Thymus (tissue), 11 donors: ENCODE data around the gene TSPAN6. TPM values are rescaled to one million over a fixed set of nuclear protein-coding genes. Genes with fewer than 3 reads are reported as not detected.

Source experiments
- DNase-seq, 9 donors: peaks; one replicate each; pipeline ENCODE4 v3.0.0-alpha.2; 2013; ENCODE audit warnings: low spot score in 9 of 9, low read depth in 6 of 9, missing footprints in 1 of 9
- H3K27ac ChIP-seq, 2 donors: one replicate each; pipeline ENCODE4 v1.5.1; 2013; ENCODE audit warnings: control low read depth in 1 of 2, low read depth in 1 of 2, low read length in 1 of 2, mild to moderate bottlenecking in 1 of 2, moderate library complexity in 1 of 2
- H3K27me3 ChIP-seq, 2 donors: one replicate each; pipeline ENCODE4 v1.5.1; 2013; ENCODE audit warnings: low read length in 1 of 2; ENCODE audit not compliant: control insufficient read depth in 2 of 2, insufficient read depth in 1 of 2
- H3K36me3 ChIP-seq, 2 donors: one replicate each; pipeline ENCODE4 v1.5.1; 2013; ENCODE audit warnings: low read length in 1 of 2, mild to moderate bottlenecking in 1 of 2, moderate library complexity in 1 of 2; ENCODE audit not compliant: control insufficient read depth in 2 of 2, insufficient read depth in 2 of 2
- H3K4me1 ChIP-seq, 2 donors: one replicate each; pipeline ENCODE4 v1.5.1; 2013; ENCODE audit warnings: low read length in 2 of 2; ENCODE audit not compliant: control insufficient read depth in 2 of 2, insufficient read depth in 2 of 2
- H3K4me3 ChIP-seq, 2 donors: one replicate each; pipeline ENCODE4 v1.5.1; 2013; ENCODE audit warnings: low read length in 2 of 2, control low read depth in 1 of 2, mild to moderate bottlenecking in 1 of 2
- H3K9me3 ChIP-seq, 2 donors: one replicate each; pipeline ENCODE4 v1.5.1; 2013; ENCODE audit warnings: low read length in 1 of 2, mild to moderate bottlenecking in 1 of 2; ENCODE audit not compliant: control insufficient read depth in 2 of 2, insufficient read depth in 1 of 2
- WGBS: extraction: QIAGEN DNeasy Blood & Tissue Kit; methylation state at CpG from one replicate; pipeline ENCODE4 v1.1.7; 2013; 5-methylcytosine and 5-hydroxymethylcytosine counted together
- polyA plus RNA-seq: library from polyadenylated mRNA; stranded (reverse); fragments of 200-250 nt; gene quantifications from one replicate; pipeline ENCODE4 v1.2.3, GENCODE V29; 2013
- total RNA-seq: library from RNA; stranded (reverse); fragments of 120-200 nt; gene quantifications from one replicate; pipeline ENCODE4 v1.2.4, GENCODE V29; 2013
- donor health status: healthy.

TSPAN6 gene
- total and polyA plus RNA-seq, 2 donors, result 14.0 to 15.6 TPM

- WGBS, result 7% methylated on average over 1 of the region's 1 CpG
- no peaks in the 10 kb centered on the region for H3K4me1 ChIP-seq
- H3K4me3 ChIP-seq, result no peak overlapping the region
- H3K36me3 ChIP-seq, result no peaks in the 10 kb centered on the region
- H3K27ac ChIP-seq, result no peak overlapping the region
- DNase-seq, result no peak
- H3K27me3 ChIP-seq, result no peaks in the 10 kb centered on the region
- no peaks in the 10 kb centered on the region for H3K9me3 ChIP-seq
Measured at GRCh38 chrX:100600758-100601157, 35.8 kb downstream of the TSPAN6 start.

DNA sequence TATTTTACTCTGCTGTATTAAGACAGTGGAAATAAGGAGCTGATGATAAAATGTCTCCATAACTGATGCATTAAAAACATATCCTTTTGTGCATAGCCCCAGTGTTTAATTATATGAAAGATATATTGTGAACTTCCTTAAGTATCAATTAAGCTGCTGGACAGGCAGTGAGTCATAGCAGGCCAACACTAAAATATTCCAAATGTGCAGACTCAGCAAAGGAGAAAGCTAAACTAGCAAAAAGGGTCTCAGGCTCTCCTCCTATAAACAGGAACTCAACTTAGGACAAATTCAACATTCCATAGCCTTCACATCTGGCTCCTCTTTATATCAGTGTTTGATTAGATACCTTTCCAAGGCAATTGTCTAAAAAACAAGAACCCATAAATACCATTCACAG, 36.3 kb downstream of the TSPAN6 start:
- no peaks in the 10 kb centered on the region for H3K36me3 ChIP-seq
- H3K4me3 ChIP-seq, result no peak overlapping the region
- no peaks in the 10 kb centered on the region for H3K9me3 ChIP-seq
- no peaks in the 10 kb centered on the region for H3K27me3 ChIP-seq
- no peak overlapping the region for H3K27ac ChIP-seq
- no peaks in the 10 kb centered on the region for H3K4me1 ChIP-seq
- no peak for DNase-seq

DNA sequence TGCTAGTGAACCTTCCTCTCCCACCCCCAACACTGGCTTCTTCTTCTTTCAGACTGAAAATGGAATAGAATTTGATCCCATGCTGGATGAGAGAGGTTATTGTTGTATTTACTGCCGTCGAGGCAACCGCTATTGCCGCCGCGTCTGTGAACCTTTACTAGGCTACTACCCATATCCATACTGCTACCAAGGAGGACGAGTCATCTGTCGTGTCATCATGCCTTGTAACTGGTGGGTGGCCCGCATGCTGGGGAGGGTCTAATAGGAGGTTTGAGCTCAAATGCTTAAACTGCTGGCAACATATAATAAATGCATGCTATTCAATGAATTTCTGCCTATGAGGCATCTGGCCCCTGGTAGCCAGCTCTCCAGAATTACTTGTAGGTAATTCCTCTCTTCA, 37.1 kb downstream of the TSPAN6 start:
- no peaks in the 10 kb centered on the region for H3K27me3 ChIP-seq
- H3K27ac ChIP-seq, result no peak overlapping the region
- DNase-seq, result no peak
- 96% methylated on average over 9 of the region's 9 CpGs for WGBS
- no peaks in the 10 kb centered on the region for H3K4me1 ChIP-seq
- no peaks in the 10 kb centered on the region for H3K36me3 ChIP-seq
- H3K4me3 ChIP-seq, result no peak overlapping the region
- H3K9me3 ChIP-seq, result no peaks in the 10 kb centered on the region

GRCh38 chrX:100596601-100597000, 40.0 kb downstream of the TSPAN6 start:
- Histone ChIP-seq H3K36me3 (no peaks in the 10 kb centered on the region), H3K27ac (no peak overlapping the region), H3K4me1 (no peaks in the 10 kb centered on the region), H3K9me3 (no peaks in the 10 kb centered on the region), H3K27me3 (no peaks in the 10 kb centered on the region), H3K4me3 (no peak overlapping the region)
- no peak for DNase-seq
- WGBS, result 82% methylated on average over 2 of the region's 2 CpGs

GRCh38 chrX:100593581-100593980, 43.0 kb downstream of the TSPAN6 start:
- DNase-seq, result no peak
- H3K4me3 ChIP-seq, result no peak overlapping the region
- H3K9me3 ChIP-seq, result no peaks in the 10 kb centered on the region
- 39% methylated on average over 2 of the region's 2 CpGs for WGBS
- H3K27me3 ChIP-seq, result no peaks in the 10 kb centered on the region
- H3K27ac ChIP-seq, result no peak overlapping the region
- H3K4me1 ChIP-seq, result no peaks in the 10 kb centered on the region
- H3K36me3 ChIP-seq, result no peaks in the 10 kb centered on the region

DNA sequence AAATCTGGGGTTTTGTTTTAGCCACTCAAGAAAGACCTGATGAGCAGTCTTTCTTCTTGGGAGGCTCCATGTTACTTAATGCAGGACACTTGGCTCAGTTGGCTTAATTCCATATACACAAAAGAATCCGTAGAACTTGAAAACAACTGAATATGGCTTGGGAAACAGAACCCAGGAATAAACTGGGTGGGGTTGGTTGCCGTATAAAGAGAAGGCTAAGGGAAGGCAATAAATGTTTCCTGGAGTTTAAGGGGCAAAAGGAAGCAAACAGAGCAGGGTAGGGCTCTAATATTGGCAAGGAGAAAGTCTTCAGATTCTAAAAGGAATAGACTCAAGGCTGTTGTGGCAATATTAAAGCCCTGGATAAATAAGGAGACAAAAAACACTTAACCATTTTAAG, 43.5 kb downstream of the TSPAN6 start:
- Histone ChIP-seq H3K36me3 (no peaks in the 10 kb centered on the region), H3K9me3 (no peaks in the 10 kb centered on the region), H3K4me3 (no peak overlapping the region), H3K4me1 (no peaks in the 10 kb centered on the region), H3K27ac (no peak overlapping the region), H3K27me3 (no peaks in the 10 kb centered on the region)
- no peak for DNase-seq
- 71% methylated on average over 2 of the region's 2 CpGs for WGBS

DNA sequence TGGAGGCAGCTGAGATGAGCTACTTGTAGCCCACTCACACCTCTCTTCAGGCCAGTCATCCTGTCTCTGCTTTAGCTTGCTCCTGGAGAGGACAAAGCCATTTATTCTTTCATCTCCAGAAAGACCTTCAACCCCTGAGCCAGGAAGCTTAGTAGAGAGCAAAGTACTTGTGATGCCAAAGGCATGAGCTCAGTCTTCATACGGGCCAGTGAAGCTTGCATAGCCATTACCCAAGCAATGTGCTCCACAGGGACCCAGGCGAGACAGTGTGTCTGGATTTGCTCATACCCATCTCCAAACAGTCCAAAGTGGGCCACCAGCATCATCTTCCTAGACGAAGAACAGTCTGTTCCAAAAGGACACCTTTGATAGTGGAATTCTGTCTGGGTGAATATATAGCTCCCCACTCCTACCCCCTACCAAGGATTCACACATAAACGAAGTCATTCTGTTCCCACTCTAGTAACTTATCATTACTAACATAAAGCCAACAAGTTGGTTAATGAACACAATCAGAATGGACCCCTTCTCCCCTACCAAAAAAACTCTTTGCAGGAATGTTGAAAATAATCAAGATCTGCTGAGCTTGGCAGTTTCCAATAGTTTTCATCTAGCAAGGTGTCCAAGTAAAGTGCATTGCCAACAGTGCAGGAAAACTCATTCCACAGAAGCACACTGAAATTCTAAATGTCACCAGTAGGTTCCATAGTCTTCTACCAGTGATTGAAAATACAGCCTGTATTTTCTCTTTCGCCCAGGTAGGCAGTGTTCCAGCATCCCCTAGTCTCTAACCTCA, 45.2 kb downstream of the TSPAN6 start:
- no peaks in the 10 kb centered on the region for H3K9me3 ChIP-seq
- no peaks in the 10 kb centered on the region for H3K36me3 ChIP-seq
- no peak overlapping the region for H3K4me3 ChIP-seq
- H3K4me1 ChIP-seq, result no peaks in the 10 kb centered on the region
- 89% methylated on average over 5 of the region's 5 CpGs for WGBS
- DNase-seq, result no peak
- H3K27me3 ChIP-seq, result no peaks in the 10 kb centered on the region
- no peak overlapping the region for H3K27ac ChIP-seq

DNA sequence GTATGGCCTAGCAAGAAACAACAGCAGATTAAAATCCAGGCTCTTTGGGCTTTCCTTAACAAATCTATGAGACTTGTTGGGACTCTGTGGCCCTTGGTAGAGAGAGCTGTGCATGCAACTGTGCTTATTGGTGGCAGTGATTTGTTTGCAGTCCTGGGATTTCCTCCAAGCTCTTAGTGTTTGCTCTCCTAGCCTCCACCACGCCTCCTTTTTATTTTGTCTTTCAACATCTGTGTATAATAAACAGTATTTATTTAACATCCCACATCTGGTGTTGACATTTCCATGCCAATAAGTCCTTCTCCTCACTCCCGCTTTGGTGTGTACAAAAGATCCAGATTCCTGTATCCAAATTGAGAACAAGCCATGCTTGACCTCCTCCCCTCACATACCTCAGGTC, 48.7 kb downstream of the TSPAN6 start:
- H3K27ac ChIP-seq, result no peak overlapping the region
- WGBS, result 84% methylated on average over 2 of the region's 2 CpGs
- no peaks in the 10 kb centered on the region for H3K9me3 ChIP-seq
- no peak for DNase-seq
- no peaks in the 10 kb centered on the region for H3K27me3 ChIP-seq
- H3K36me3 ChIP-seq, result no peaks in the 10 kb centered on the region
- H3K4me3 ChIP-seq, result no peak overlapping the region
- H3K4me1 ChIP-seq, result no peaks in the 10 kb centered on the region

DNA sequence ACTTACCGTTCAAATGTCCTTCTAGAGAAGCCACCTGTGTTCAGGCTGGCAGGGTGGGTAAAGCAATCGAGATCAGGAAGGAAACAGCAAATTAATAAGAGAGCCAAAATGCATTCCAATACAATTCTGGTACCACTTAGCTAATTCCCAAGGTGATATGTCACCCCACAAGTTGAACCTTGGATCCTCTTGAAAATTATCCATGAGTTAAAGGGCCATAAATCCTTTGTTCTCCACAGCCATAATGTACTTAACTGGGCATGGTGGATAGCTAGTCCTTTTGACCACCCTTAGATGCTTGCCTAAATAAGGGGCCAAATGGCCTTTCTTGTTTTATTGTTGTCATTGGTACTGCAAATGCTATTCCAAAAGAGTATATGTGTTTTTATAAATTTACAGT, 49.9 kb downstream of the TSPAN6 start:
- no peaks in the 10 kb centered on the region for H3K36me3 ChIP-seq
- H3K4me1 ChIP-seq, result no peaks in the 10 kb centered on the region
- H3K27ac ChIP-seq, result no peak overlapping the region
- no peaks in the 10 kb centered on the region for H3K27me3 ChIP-seq
- H3K9me3 ChIP-seq, result no peaks in the 10 kb centered on the region
- no peak overlapping the region for H3K4me3 ChIP-seq
- WGBS, result 52% methylated on average over 2 of the region's 2 CpGs
- DNase-seq, result no peak
